Measurements from ENCODE around the gene KRTAP5-7. TPM values are rescaled to one million over a fixed set of nuclear protein-coding genes. Genes with fewer than 3 reads are reported as not detected.

KRTAP5-7 gene
- polyA plus RNA-seq, 1 donor from 2014 or later, result 0.56 TPM

- H3K9ac ChIP-seq (ENCODE audit: low read length), result no peak overlapping the region
- H3K9me2 ChIP-seq (ENCODE audit: insufficient read depth, low read length), result no peaks in the 10 kb centered on the region
- no peaks in the 10 kb centered on the region for H4K20me1 ChIP-seq (ENCODE audit: insufficient read depth)
- no peaks in the 10 kb centered on the region for H3K27me3 ChIP-seq (ENCODE audit: insufficient read depth, low read depth, low read length)
- no peaks in the 10 kb centered on the region for H3K9me3 ChIP-seq (ENCODE audit: low read length)
- TF ChIP-seq MXI1 (conservative IDR thresholded peaks at IDR 0.05; ENCODE audit: poor library complexity, severe bottlenecking) (no peak), CTCF (IDR thresholded peaks at IDR 0.05; ENCODE audit: poor library complexity, severe bottlenecking) (no peak), REST (IDR thresholded peaks at IDR 0.05; ENCODE audit: borderline replicate concordance) (no peak), EZH2 (IDR thresholded peaks at IDR 0.05; ENCODE audit: borderline replicate concordance, insufficient read depth, low read length, poor library complexity, severe bottlenecking) (no peak), SMC3 (conservative IDR thresholded peaks at IDR 0.05; ENCODE audit: poor library complexity) (no peak), TAF1 (IDR thresholded peaks at IDR 0.05; ENCODE audit: low read depth) (no peak), RAD21 (conservative IDR thresholded peaks at IDR 0.05) (no peak), EP300 (conservative IDR thresholded peaks at IDR 0.05; ENCODE audit: poor library complexity, severe bottlenecking) (no peak), POLR2AphosphoS5 (IDR thresholded peaks at IDR 0.05) (no peak)
- H3F3A ChIP-seq (ENCODE audit: insufficient read depth, low read length, poor library complexity, severe bottlenecking), result no peaks in the 10 kb centered on the region
- no peak overlapping the region for H2AFZ ChIP-seq (ENCODE audit: low read depth, low read length)
- no peak overlapping the region for H3K27ac ChIP-seq (ENCODE audit: low read length)
- no peaks in the 10 kb centered on the region for H3K79me2 ChIP-seq (replicated peaks; ENCODE audit: insufficient read depth, low read length)
- no peak overlapping the region for H3K4me3 ChIP-seq (ENCODE audit: low read length)
- no peak overlapping the region for H3K4me2 ChIP-seq (ENCODE audit: low read length)
- no peaks in the 10 kb centered on the region for H3K36me3 ChIP-seq (ENCODE audit: insufficient read depth, low read length)
Observed at GRCh38 chr11:71563406-71563805, 36.3 kb downstream of the KRTAP5-7 start.

- H3K79me2 ChIP-seq (replicated peaks; ENCODE audit: insufficient read depth, low read length), result no peaks in the 10 kb centered on the region
- H3K9me3 ChIP-seq (ENCODE audit: low read length), result no peaks in the 10 kb centered on the region
- no peak overlapping the region for H3K4me3 ChIP-seq (ENCODE audit: low read length)
- no peak overlapping the region for H3K9ac ChIP-seq (ENCODE audit: low read length)
- TF ChIP-seq CTCF (IDR thresholded peaks at IDR 0.05; ENCODE audit: poor library complexity, severe bottlenecking), result no peak
- TF ChIP-seq EZH2 (IDR thresholded peaks at IDR 0.05; ENCODE audit: borderline replicate concordance, insufficient read depth, low read length, poor library complexity, severe bottlenecking), result no peak
- no peak for TF ChIP-seq SMC3 (conservative IDR thresholded peaks at IDR 0.05; ENCODE audit: poor library complexity)
- no peak for TF ChIP-seq POLR2AphosphoS5 (IDR thresholded peaks at IDR 0.05)
- TF ChIP-seq EP300 (conservative IDR thresholded peaks at IDR 0.05; ENCODE audit: poor library complexity, severe bottlenecking), result no peak
- no peak for TF ChIP-seq RAD21 (conservative IDR thresholded peaks at IDR 0.05)
- no peak for TF ChIP-seq TAF1 (IDR thresholded peaks at IDR 0.05; ENCODE audit: low read depth)
- no peaks in the 10 kb centered on the region for H3F3A ChIP-seq (ENCODE audit: insufficient read depth, low read length, poor library complexity, severe bottlenecking)
- no peak overlapping the region for H2AFZ ChIP-seq (ENCODE audit: low read depth, low read length)
- H4K20me1 ChIP-seq (ENCODE audit: insufficient read depth), result no peaks in the 10 kb centered on the region
- no peaks in the 10 kb centered on the region for H3K36me3 ChIP-seq (ENCODE audit: insufficient read depth, low read length)
- H3K27ac ChIP-seq (ENCODE audit: low read length), result no peak overlapping the region
- no peaks in the 10 kb centered on the region for H3K9me2 ChIP-seq (ENCODE audit: insufficient read depth, low read length)
- no peak overlapping the region for H3K4me2 ChIP-seq (ENCODE audit: low read length)
- no peaks in the 10 kb centered on the region for H3K27me3 ChIP-seq (ENCODE audit: insufficient read depth, low read depth, low read length)
Observed at GRCh38 chr11:71564430-71564829, 37.4 kb downstream of the KRTAP5-7 start.

Measured in neural cell (in vitro differentiated cells).